ENCODE results near the gene C16orf89.

The C16orf89 gene

DNA sequence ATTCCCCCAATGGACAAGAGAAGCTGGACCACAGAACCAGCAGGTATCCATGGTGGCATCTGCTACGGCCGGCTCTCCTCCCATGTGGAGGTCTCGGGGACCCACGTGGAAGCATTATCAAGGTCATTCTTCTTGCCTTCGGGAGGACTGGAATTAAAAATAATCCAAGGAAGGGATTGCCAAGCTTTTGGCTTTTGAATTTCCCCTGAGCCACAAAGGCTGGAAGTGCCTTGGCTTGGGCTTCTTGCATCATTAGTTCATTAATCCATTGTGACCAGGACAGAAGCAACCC lies 48.1 kb downstream of the C16orf89 start:
- H3K4me3 ChIP-seq (ENCODE audit: low read depth, low read length): no peak overlapping the region

DNA sequence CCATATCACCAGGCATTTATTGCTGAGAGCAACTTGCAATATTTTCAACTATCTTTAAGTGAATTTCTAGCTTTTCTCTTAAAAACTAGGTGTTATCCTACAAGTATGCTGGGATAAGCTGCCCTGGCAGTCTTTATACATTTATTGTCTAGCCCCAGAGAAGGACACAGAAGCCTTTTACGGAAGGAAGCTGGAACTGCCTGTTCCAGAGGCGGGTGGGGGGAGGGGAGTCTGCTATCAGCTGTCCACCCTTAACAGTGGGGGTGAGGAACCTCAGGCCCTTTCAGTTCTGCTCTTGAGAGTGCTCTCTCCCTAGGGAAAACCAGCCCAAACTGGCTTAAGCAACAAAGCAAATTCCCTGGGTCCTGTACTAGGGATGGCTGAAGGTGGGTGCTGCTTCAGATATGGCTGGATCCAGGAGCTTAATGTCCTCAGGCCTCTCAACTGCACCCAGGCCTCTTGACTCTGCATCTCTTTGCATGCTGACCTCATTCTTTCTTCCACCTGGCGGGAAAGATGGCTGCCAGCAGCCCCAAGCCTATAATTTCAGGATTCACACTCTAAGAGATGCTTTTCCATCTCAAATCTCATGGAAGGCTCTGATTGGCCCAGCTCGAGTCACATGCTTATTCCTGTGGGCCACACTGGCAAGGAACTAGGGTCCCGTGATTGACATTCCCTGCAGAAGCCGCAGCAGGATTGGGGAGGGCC lies 48.6 kb downstream of the C16orf89 start:
- TF ChIP-seq POLR2A (IDR thresholded peaks at IDR 0.05; ENCODE audit: extremely low read depth, insufficient read length) (no peak), MYC (IDR thresholded peaks at IDR 0.05; ENCODE audit: low read depth, low read length) (no peak)
- TF ChIP-seq, protein P1, sequence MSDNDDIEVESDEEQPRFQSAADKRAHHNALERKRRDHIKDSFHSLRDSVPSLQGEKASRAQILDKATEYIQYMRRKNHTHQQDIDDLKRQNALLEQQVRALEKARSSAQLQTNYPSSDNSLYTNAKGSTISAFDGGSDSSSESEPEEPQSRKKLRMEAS (IDR thresholded peaks at IDR 0.05; ENCODE audit: low read depth, low read length): no peak
- TF ChIP-seq, protein P2, sequence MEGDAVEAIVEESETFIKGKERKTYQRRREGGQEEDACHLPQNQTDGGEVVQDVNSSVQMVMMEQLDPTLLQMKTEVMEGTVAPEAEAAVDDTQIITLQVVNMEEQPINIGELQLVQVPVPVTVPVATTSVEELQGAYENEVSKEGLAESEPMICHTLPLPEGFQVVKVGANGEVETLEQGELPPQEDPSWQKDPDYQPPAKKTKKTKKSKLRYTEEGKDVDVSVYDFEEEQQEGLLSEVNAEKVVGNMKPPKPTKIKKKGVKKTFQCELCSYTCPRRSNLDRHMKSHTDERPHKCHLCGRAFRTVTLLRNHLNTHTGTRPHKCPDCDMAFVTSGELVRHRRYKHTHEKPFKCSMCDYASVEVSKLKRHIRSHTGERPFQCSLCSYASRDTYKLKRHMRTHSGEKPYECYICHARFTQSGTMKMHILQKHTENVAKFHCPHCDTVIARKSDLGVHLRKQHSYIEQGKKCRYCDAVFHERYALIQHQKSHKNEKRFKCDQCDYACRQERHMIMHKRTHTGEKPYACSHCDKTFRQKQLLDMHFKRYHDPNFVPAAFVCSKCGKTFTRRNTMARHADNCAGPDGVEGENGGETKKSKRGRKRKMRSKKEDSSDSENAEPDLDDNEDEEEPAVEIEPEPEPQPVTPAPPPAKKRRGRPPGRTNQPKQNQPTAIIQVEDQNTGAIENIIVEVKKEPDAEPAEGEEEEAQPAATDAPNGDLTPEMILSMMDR (IDR thresholded peaks at IDR 0.05; ENCODE audit: low read depth, low read length): no peak
- peak; percentile 39 for DNase-seq (ENCODE audit: low read depth)
- no peak overlapping the region for H3K4me3 ChIP-seq (ENCODE audit: low read depth, low read length)

More for the DNA sequence above, 48.1 kb downstream of the C16orf89 start:
- TF ChIP-seq MYC (IDR thresholded peaks at IDR 0.05; ENCODE audit: low read depth, low read length) (no peak), POLR2A (IDR thresholded peaks at IDR 0.05; ENCODE audit: extremely low read depth, insufficient read length) (no peak)
- TF ChIP-seq, protein P2 (IDR thresholded peaks at IDR 0.05; ENCODE audit: low read depth, low read length): no peak
- TF ChIP-seq, protein P1 (IDR thresholded peaks at IDR 0.05; ENCODE audit: low read depth, low read length): no peak
- no peak for DNase-seq (ENCODE audit: low read depth)

DNA sequence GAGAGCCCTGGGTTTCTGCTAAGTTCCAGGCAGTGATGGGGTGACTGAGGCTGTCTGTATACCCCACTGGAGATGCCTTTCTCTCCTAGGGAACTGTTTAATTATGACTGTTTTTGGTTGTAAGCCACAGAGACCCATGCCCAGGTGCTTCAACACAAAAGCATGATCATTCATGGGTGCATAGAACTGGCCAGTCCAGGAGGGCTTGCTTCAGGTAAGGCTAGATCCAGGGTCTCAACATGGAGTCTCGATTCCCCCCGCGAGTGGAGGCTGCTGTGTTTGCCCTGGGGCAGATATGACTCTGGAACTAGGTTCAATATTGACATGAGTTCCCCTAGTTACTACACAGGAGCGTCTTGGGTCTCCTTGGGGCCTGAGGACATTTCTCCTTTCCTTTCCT lies 49.9 kb downstream of the C16orf89 start:
- no peak overlapping the region for H3K4me3 ChIP-seq (ENCODE audit: low read depth, low read length)
- no peak for DNase-seq (ENCODE audit: low read depth)
- no peak for TF ChIP-seq POLR2A (IDR thresholded peaks at IDR 0.05; ENCODE audit: extremely low read depth, insufficient read length)
- TF ChIP-seq, protein P2 (IDR thresholded peaks at IDR 0.05; ENCODE audit: low read depth, low read length): no peak
- TF ChIP-seq, protein P1 (IDR thresholded peaks at IDR 0.05; ENCODE audit: low read depth, low read length): no peak

DNA sequence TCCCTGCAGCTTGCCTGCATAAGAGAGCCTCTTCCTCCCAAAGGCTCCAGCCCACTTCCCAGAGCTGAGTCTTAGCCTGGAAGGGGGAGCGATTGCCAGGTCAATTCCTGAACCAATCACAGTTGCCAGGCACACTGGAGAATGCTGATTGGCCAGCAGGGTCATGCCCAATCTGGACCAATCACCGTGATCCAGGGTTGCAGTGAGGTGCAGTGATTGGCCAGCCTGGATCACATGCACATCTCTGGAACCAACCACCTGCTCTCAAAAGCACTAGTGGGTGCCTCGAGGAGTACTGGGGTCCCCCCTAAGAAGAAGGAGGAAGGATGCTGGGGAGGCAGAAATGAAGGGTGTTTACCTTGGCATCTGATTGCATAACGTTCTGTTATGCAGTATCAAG lies 50.4 kb downstream of the C16orf89 start:
- no peak for DNase-seq (ENCODE audit: low read depth)
- H3K4me3 ChIP-seq (ENCODE audit: low read depth, low read length): no peak overlapping the region
- TF ChIP-seq, protein P2 (IDR thresholded peaks at IDR 0.05; ENCODE audit: low read depth, low read length): no peak
- TF ChIP-seq, protein P1 (IDR thresholded peaks at IDR 0.05; ENCODE audit: low read depth, low read length): no peak
- TF ChIP-seq POLR2A (IDR thresholded peaks at IDR 0.05; ENCODE audit: extremely low read depth, insufficient read length) (no peak), MYC (IDR thresholded peaks at IDR 0.05; ENCODE audit: low read depth, low read length) (no peak)

- TF ChIP-seq, protein P2 (IDR thresholded peaks at IDR 0.05; ENCODE audit: low read depth, low read length): no peak
- TF ChIP-seq, protein P1 (IDR thresholded peaks at IDR 0.05; ENCODE audit: low read depth, low read length): no peak
- no peak for TF ChIP-seq MYC (IDR thresholded peaks at IDR 0.05; ENCODE audit: low read depth, low read length)
- no peak for TF ChIP-seq POLR2A (IDR thresholded peaks at IDR 0.05; ENCODE audit: extremely low read depth, insufficient read length)
- no peak for DNase-seq (ENCODE audit: low read depth)
- no peak overlapping the region for H3K4me3 ChIP-seq (ENCODE audit: low read depth, low read length)
These were observed 52.9 kb downstream of the C16orf89 start for GRCh38 chr16:5012887-5013286.

Measured in NB4 (cell line).